Tibial nerve (tissue), 3 donors: ENCODE measurements around the gene MMP14.

ENCODE experiments used
- EP300 ChIP-seq, 2 donors: sonication (generic); formaldehyde crosslinking; IDR thresholded peaks; one replicate each; pipeline ENCODE4 v1.6.1; 2017; ENCODE audit warnings: antibody characterized with exemption in 2 of 2, mild to moderate bottlenecking in 1 of 2
- POLR2A ChIP-seq, 2 donors: fragments of 450-650 bp; IDR thresholded peaks; one replicate each; pipeline ENCODE4 v1.6.1; 2017; ENCODE audit warnings: antibody characterized with exemption in 2 of 2, mild to moderate bottlenecking in 2 of 2, moderate library complexity in 2 of 2

DNA sequence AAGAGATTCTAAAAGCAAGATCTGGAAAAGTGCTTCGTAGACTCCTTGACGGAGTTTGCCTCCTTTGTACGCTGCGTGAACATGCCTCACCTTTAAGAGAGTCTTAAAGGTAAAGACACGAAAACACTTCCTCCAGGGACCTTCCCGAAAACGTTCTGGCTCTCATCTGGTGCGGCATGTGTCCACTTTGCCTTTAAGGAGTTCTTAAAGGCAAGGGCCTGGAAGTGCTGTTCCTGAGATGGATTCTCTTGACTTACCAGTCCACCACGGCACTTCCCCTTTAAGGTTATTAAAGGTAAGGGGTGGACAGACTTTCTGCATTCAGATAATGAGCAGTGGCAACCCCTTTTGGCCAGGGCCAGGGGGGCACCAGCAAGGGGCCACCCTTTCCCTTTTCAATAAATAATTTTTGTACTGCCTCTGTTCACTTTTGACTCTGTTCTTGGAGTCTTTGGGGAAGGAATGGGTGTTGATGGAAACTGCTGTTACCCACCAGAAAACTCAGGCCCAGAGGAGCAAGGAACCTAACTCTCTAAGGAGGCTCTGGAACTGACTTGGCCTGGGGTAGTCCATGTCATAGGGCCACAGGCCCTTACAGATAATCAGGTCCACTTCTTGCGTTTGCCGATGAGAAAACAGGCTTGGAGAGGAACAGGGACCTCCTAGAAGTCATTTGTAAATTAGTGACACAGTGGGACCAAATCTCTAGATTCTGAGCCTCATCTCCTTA lies 51.0 kb downstream of the MMP14 start:
- TF ChIP-seq EP300 (IDR thresholded peaks at IDR 0.05) (no peak), POLR2A (IDR thresholded peaks at IDR 0.05) (no peak)
